Measurements from ENCODE around the gene TEX28.

GRCh38 chrX:154322890-154323289, 28.0 kb upstream of the TEX28 start:
- no peak for TF ChIP-seq CTCF (conservative IDR thresholded peaks at IDR 0.05)
- no peak for TF ChIP-seq EZH2 (IDR thresholded peaks at IDR 0.05; ENCODE audit: low read depth)
